ENCODE measurements around the gene WDR86. TPM values are rescaled to one million over a fixed set of nuclear protein-coding genes. Genes with fewer than 3 reads are reported as not detected.

Gene WDR86
- total RNA-seq, 1 experiment from 2014 or later = 8.1 TPM

GRCh38 chr7:151384352-151384697 lies 25.5 kb downstream of the WDR86 start:
- no peak overlapping the region for H3K23ac ChIP-seq (ENCODE audit: insufficient read length, low read depth, low read length)
- H2BK120ac ChIP-seq (ENCODE audit: low read depth, low read length, poor library complexity, severe bottlenecking) = no peak overlapping the region
- WGBS (ENCODE audit: extremely low coverage, insufficient read length, low lambda C conversion rate) = no CpG with 5 or more reads among the region's 6 CpGs
- H4K20me1 ChIP-seq (ENCODE audit: control insufficient read depth, insufficient read depth, insufficient read length) = peaks cover 1% of the 10 kb centered on the region
- no peaks in the 10 kb centered on the region for H3K4me1 ChIP-seq (ENCODE audit: insufficient read depth, low read length)
- H3K9ac ChIP-seq (ENCODE audit: extremely low read depth, insufficient read length, low read length) = no peak overlapping the region
- no peak for TF ChIP-seq CTCF (conservative IDR thresholded peaks at IDR 0.05)
- no peak overlapping the region for H4K91ac ChIP-seq (ENCODE audit: insufficient read length, low read depth, low read length)
- no peaks in the 10 kb centered on the region for H3K9me3 ChIP-seq (ENCODE audit: control insufficient read depth, low read depth, low read length)
- no peak overlapping the region for H3K27ac ChIP-seq (ENCODE audit: insufficient read length, low read depth, low read length)
- no peaks in the 10 kb centered on the region for H3K9me3 Mint-ChIP-seq
- peaks cover 15% of the 10 kb centered on the region for H3K23me2 ChIP-seq (ENCODE audit: insufficient read length, low read depth, low read length, poor library complexity, severe bottlenecking)
- H3K27ac Mint-ChIP-seq = no peak overlapping the region
- H3K56ac ChIP-seq (ENCODE audit: insufficient read length, low read depth, low read length) = no peak overlapping the region
- no peak overlapping the region for H2BK15ac ChIP-seq (ENCODE audit: low read depth, low read length)
- no peak overlapping the region for H3K18ac ChIP-seq (ENCODE audit: insufficient read length, low read depth, low read length)
- no peak overlapping the region for H2AFZ ChIP-seq (ENCODE audit: low read length)
- no peak overlapping the region for H2BK20ac ChIP-seq (ENCODE audit: low read depth, low read length, poor library complexity, severe bottlenecking)
- H4K8ac ChIP-seq (replicated peaks; ENCODE audit: insufficient read length, low read depth, low read length) = no peak overlapping the region
- H3K4me2 ChIP-seq (ENCODE audit: insufficient read depth, insufficient read length, low read length) = no peak overlapping the region
- H3K14ac ChIP-seq (ENCODE audit: insufficient read depth, low read length) = no peak overlapping the region
- H2BK5ac ChIP-seq (ENCODE audit: insufficient read length, low read length) = no peak overlapping the region
- H4K5ac ChIP-seq (ENCODE audit: insufficient read length, low read depth, low read length) = no peak overlapping the region
- peaks cover 17 to 18% of the 10 kb centered on the region in 2 experiments for H3K4me1 Mint-ChIP-seq
- H3K79me2 ChIP-seq (ENCODE audit: insufficient read depth, low read length) = no peaks in the 10 kb centered on the region
- H2AK5ac ChIP-seq (ENCODE audit: insufficient read length, low read length) = no peak overlapping the region
- peaks cover 4 to 7% (median 5%) of the 10 kb centered on the region in 3 experiments; a peak in 5 of 7 replicates for H3K36me3 Mint-ChIP-seq (ENCODE audit: insufficient read depth in 1 of 3, low read depth in 3 of 3)
- no peak overlapping the region for H3T11ph ChIP-seq (ENCODE audit: low read length)
- H3K4ac ChIP-seq (ENCODE audit: low read depth, low read length) = no peak overlapping the region
- no peaks in the 10 kb centered on the region for H3K79me1 ChIP-seq (ENCODE audit: insufficient read depth, low read depth, low read length, poor library complexity, severe bottlenecking)
- H3K27me3 Mint-ChIP-seq (ENCODE audit: low read depth) = peaks cover 34% of the 10 kb centered on the region
- H3K27me3 ChIP-seq (ENCODE audit: insufficient read depth, low read length) = peaks cover 8% of the 10 kb centered on the region; the same call in 1 of the 2 replicates
- H2BK12ac ChIP-seq (ENCODE audit: insufficient read length, low read depth, low read length) = no peak overlapping the region
- no peak overlapping the region for H3K4me3 Mint-ChIP-seq
- DNase-seq = no peak
